OCI-LY7 (cell line): ENCODE data around the gene BCAR3. TPM values are rescaled to one million over a fixed set of nuclear protein-coding genes. Genes with fewer than 3 reads are reported as not detected.
A peak's percentile ranks its signal among the peaks of the same experiment; 100 is the strongest.

Source experiments
- BruUV-seq: library from RNA; stranded (reverse); fragments of 400-500 nt; replicated peaks from 2 replicates; lab custom pipeline; 2021; lab: Mats Ljungman, UMichigan
- CTCF ChIA-PET: fragments of 300-600 bp; sonication (Branson Sonifier 250); formaldehyde crosslinking; loops from one replicate; lab custom pipeline; 2022; ENCODE audit warnings: antibody characterized with exemption; ENCODE audit not compliant: unreplicated experiment; lab: Charles Lee
- POLR2A ChIA-PET: fragments of 300-600 bp; sonication (Branson Sonifier 250); formaldehyde crosslinking; loops from one replicate; lab custom pipeline; 2022; ENCODE audit warnings: antibody characterized with exemption; lab: Charles Lee
- DNase-seq: peaks from one replicate; pipeline ENCODE4 v3.0.0-alpha.2; 2015; ENCODE audit warnings: low spot score
- H2AFZ ChIP-seq: fragments of 200-600 bp; sonication (generic), shearing (Covaris generic); 2 replicates; pipeline ENCODE4 v1.6.1; 2014; ENCODE audit warnings: mild to moderate bottlenecking, antibody characterized with exemption, low read length, moderate library complexity
- H3K27ac ChIP-seq: fragments of 200-600 bp; sonication (generic); 2 replicates; pipeline ENCODE4 v1.5.1; 2014; ENCODE audit warnings: mixed run types, low read depth, mild to moderate bottlenecking, moderate library complexity, low read length, inconsistent platforms; ENCODE audit not compliant: poor library complexity, severe bottlenecking
- H3K36me3 ChIP-seq: fragments of 200-600 bp; sonication (generic); 2 replicates; pipeline ENCODE4 v1.6.1; 2014; ENCODE audit warnings: mild to moderate bottlenecking, antibody characterized with exemption, low read length, moderate library complexity, mixed read lengths; ENCODE audit not compliant: insufficient read depth
- H3K4me1 ChIP-seq: fragments of 200-600 bp; sonication (generic); 2 replicates; pipeline ENCODE4 v1.5.1; 2014; ENCODE audit warnings: mild to moderate bottlenecking, low read length; ENCODE audit not compliant: insufficient read depth, poor library complexity, severe bottlenecking
- H3K4me2 ChIP-seq: fragments of 200-600 bp; sonication (generic); 2 replicates; pipeline ENCODE4 v1.6.1; 2014; ENCODE audit warnings: mild to moderate bottlenecking, low read length
- H3K4me3 ChIP-seq: fragments of 200-600 bp; sonication (generic); 2 replicates; pipeline ENCODE4 v1.5.1; 2014; ENCODE audit warnings: mild to moderate bottlenecking, low read depth, low read length; ENCODE audit not compliant: poor library complexity, severe bottlenecking
- H3K79me2 ChIP-seq: fragments of 200-600 bp; sonication (generic); 2 replicates; pipeline ENCODE4 v1.6.1; 2016; ENCODE audit warnings: low read depth, mild to moderate bottlenecking, low read length, moderate library complexity, mixed read lengths; ENCODE audit not compliant: insufficient read depth
- H3K9me2 ChIP-seq: fragments of 200-600 bp; sonication (generic); 2 replicates; pipeline ENCODE4 v1.6.1; 2016; ENCODE audit warnings: mild to moderate bottlenecking, low read length, mixed read lengths; ENCODE audit not compliant: insufficient read depth
- H3K9me3 ChIP-seq: fragments of 200-600 bp; sonication (generic); 2 replicates; pipeline ENCODE4 v1.6.1; 2014; ENCODE audit warnings: mild to moderate bottlenecking, mixed run types, low read length, mixed read lengths
- H4K20me1 ChIP-seq: fragments of 200-600 bp; sonication (generic); 2 replicates; pipeline ENCODE4 v1.6.1; 2014; ENCODE audit warnings: mild to moderate bottlenecking, antibody characterized with exemption, low read length, moderate library complexity, mixed read lengths; ENCODE audit not compliant: insufficient read depth
- CTCF ChIP-seq: fragments of 200-600 bp; sonication (generic); conservative IDR thresholded peaks from 2 replicates; pipeline ENCODE4 v1.5.1; 2014; ENCODE audit warnings: mild to moderate bottlenecking, antibody characterized with exemption, low read length, moderate library complexity, mixed read lengths
- EZH2phosphoT487 ChIP-seq: fragments of 200-600 bp; sonication (generic); IDR thresholded peaks from 2 replicates; pipeline ENCODE4 v1.6.1; 2018; ENCODE audit warnings: low read depth, borderline replicate concordance, mild to moderate bottlenecking, mixed run types, antibody characterized with exemption, low read length, moderate library complexity, mixed read lengths
- intact Hi-C: fragments of 100-400 bp; cut with micrococcal nuclease; formaldehyde crosslinking; loops from one replicate; pipeline ENCODE4 v1.10.0; 2022; ENCODE audit not compliant: unreplicated experiment
- total RNA-seq, 2 experiments: library from RNA; depleted of rRNA in 1 of 2; stranded (reverse); fragments of >200 nt in 1 of 2; shearing (Covaris generic) in 1 of 2; gene quantifications; 2 replicates each; pipeline ENCODE4 v1.2.3, GENCODE V29; 2014 to 2022

The BCAR3 gene
- total RNA-seq, 2 experiments from 2014 or later: 16.3 to 24.2 TPM

GRCh38 chr1:93715529-93716126 is 34.0 kb upstream of the BCAR3 start:
- Histone ChIP-seq H4K20me1 (no peaks in the 10 kb centered on the region), H3K4me1 (peaks cover 62% of the 10 kb centered on the region), H2AFZ (peak overlapping the region; percentile 87), H3K4me2 (peak overlapping the region; percentile 73), H3K9me2 (no peaks in the 10 kb centered on the region), H3K79me2 (no peaks in the 10 kb centered on the region), H3K4me3 (peak overlapping the region; percentile 37), H3K9me3 (no peaks in the 10 kb centered on the region), H3K27ac (peak overlapping the region; percentile 77), H3K36me3 (no peaks in the 10 kb centered on the region)
- POLR2A ChIA-PET: interaction anchor here (0.6 to 25.4 kb wide), 16 partner anchors 10 to 370 kb away, joined by 3 to 497 read pairs (median 4); partner anchors contain the start of genes BCAR3 and DR1
- TF ChIP-seq CTCF (no peak), EZH2phosphoT487 (no peak)
- no TSS peak for BruUV-seq
- CTCF ChIA-PET: interaction anchor here (0.7 to 2.5 kb wide), 5 partner anchors 10 to 35 kb away, joined by 3 to 14 read pairs (median 4); no protein-coding TSS in a partner anchor
- DNase-seq: peak; percentile 78
- intact Hi-C loops: loop anchor here (5.0 kb wide), 1 partner anchor 33 kb away; the partner anchor contains the start of gene BCAR3

GRCh38 chr1:93714356-93714755 is 32.7 kb upstream of the BCAR3 start:
- Histone ChIP-seq H3K79me2 (no peaks in the 10 kb centered on the region), H3K4me3 (no peak overlapping the region), H3K27ac (peak overlapping the region; percentile 77), H4K20me1 (no peaks in the 10 kb centered on the region), H3K4me1 (peaks cover 74% of the 10 kb centered on the region), H3K9me3 (no peaks in the 10 kb centered on the region), H3K4me2 (peak overlapping the region; percentile 73; the same call in 1 of the 2 replicates), H2AFZ (no peak overlapping the region; the same call in 1 of the 2 replicates), H3K36me3 (no peaks in the 10 kb centered on the region), H3K9me2 (no peaks in the 10 kb centered on the region)
- ChIA-PET CTCF (interaction anchor here (0.5 kb wide), 1 partner anchor 18 kb away, joined by 3 read pairs; no protein-coding TSS in a partner anchor), POLR2A (interaction anchor here (0.7 to 25.4 kb wide), 9 partner anchors 8 to 695 kb away, joined by 3 to 497 read pairs (median 3); partner anchors contain the start of gene BCAR3)
- TF ChIP-seq EZH2phosphoT487: no peak
- TF ChIP-seq CTCF: no peak
- no peak for DNase-seq
- intact Hi-C loops: no loop called here
- no TSS peak for BruUV-seq

- H3K36me3 ChIP-seq: no peaks in the 10 kb centered on the region
- peak overlapping the region; percentile 58; the same call in 1 of the 2 replicates for H2AFZ ChIP-seq
- POLR2A ChIA-PET: interaction anchor here (0.9 to 25.4 kb wide), 9 partner anchors 7 to 133 kb away, joined by 3 to 497 read pairs (median 4); partner anchors contain the start of gene BCAR3
- H3K4me2 ChIP-seq: peak overlapping the region; percentile 21
- BruUV-seq: no TSS peak
- no peak overlapping the region for H3K4me3 ChIP-seq
- no peaks in the 10 kb centered on the region for H3K79me2 ChIP-seq
- no peak for TF ChIP-seq CTCF
- no peak for TF ChIP-seq EZH2phosphoT487
- H3K9me3 ChIP-seq: no peaks in the 10 kb centered on the region
- no peak for DNase-seq
- peaks cover 85% of the 10 kb centered on the region for H3K4me1 ChIP-seq
- intact Hi-C loops: no loop called here
- peak overlapping the region; percentile 4 for H3K27ac ChIP-seq
- no peaks in the 10 kb centered on the region for H3K9me2 ChIP-seq
- CTCF ChIA-PET: no interaction called here
- H4K20me1 ChIP-seq: no peaks in the 10 kb centered on the region
Observed at GRCh38 chr1:93713341-93713740, 31.7 kb upstream of the BCAR3 start.
